HG02884 (cell line): ENCODE measurements around the gene RGPD8.

Experiments used
- ATAC-seq: cut with Tn5 transposase; IDR thresholded peaks from one replicate; pipeline ENCODE4 v1.9.1; 2021; ENCODE audit warnings: mild to moderate bottlenecking, moderate library complexity; ENCODE audit not compliant: unreplicated experiment

Gene RGPD8

DNA sequence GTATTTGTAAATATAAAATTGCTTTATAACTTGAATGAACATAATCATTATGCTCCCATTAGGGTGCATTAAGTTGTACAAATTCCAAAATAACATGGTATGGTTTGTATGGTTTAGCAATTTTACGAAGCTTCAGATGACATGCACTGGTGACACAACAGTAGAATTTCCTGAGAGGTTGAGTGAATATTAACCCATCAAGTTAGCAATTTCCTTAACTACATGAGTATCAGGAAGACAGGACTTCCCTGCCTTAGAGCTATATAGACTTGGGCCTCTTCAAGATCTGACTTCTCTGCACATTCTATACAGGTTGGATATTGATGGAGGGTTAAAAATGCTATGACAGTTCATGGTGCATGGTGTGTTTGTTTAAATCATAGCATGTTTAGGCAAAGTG lies 97.8 kb downstream of the RGPD8 start:
- no peak for ATAC-seq

DNA sequence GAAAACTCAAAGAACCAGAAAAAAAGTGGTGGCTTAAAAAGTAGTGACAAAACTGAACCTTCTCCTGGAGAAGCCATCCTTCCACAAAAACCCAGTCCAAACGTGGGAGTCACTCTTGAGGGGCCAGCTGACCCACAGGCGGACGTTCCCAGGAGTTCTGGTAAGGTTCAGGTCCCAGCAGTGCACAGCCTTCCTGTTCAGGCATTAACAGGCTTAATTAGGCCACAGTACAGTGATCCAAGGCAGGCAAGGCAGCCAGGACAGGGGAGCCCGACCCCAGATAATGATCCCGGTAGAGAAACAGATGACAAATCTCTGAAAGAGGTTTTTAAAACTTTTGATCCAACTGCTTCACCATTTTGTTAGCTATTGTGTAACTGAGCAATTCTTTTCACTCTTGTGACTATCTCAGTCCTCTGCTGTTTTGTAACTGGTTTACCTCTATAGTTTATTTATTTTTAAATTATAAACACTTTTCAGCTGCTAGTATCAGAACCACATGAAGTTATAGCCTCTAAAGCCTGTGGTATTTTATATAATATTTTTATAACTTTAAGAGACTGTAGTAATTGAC lies 101.2 kb downstream of the RGPD8 start:
- no peak for ATAC-seq

DNA sequence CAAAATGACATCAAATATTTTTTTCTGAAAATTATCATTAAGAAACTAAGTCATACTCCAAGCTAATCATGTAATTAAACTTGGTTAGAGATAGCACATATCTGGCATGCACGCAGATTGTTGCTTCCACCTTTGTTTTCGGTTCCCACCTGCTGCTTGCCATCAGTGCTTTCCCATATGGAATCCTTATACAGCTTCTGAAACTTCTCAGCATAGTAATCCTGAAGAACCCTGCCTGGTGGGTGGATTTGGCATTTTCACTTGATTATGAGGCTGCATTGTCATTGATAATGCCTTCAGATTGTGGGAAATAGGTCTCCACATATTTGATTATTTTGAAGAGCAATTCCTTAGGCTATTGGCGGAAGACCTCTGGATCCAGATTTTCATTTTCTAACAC lies 110.5 kb downstream of the RGPD8 start:
- ATAC-seq = no peak

DNA sequence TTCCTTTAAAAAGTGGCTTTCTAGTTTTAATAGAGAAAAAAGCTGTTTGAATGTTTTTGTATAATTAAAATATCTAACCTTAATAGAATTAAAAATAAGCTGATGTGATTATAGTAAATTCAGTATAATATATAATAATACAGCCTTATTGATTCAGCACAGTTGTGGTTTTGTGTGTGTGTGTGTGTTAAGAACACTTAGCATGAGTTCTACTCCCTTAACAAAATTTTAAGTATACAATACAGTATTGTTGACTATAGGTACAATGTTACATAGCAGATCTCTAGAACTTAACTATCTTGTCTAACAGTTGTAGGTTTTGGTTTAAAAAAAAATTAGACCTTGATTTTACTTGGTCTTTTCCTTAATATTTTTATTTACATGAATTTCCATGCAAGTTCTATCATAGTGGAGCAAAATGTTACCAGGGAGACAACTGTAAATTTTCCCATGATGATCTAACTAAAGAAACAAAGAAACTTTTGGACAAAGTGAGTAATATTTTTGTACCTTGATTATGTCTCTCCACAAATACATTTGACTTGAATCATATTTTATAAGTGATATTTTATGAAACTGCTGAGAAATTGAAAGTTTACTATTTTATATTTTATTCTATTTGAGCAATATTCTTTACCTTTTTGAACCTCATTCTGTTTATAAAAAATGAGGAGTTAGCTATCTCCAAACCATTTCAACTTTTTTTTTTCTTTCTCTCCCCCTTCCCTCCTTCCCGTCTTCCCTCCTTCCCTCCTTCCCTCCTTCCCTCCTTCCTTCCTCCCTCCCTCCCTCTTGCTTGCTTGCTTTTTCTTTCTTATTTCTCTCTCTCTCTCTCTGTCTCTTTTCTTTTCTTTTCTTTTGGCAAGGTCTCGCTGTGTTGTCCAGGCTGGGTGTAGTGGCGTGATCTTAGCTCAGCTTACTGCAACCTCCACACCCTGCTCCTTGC lies 111.8 kb downstream of the RGPD8 start:
- no peak for ATAC-seq
